Ammon's horn (tissue), 1 donor: ENCODE data around the gene PPP3CA.
A peak's percentile ranks its signal among the peaks of the same experiment; 100 is the strongest.

ENCODE experiments used
- DNase-seq: peaks from one replicate; pipeline ENCODE4 v3.0.0-alpha.2; 2016; ENCODE audit warnings: low spot score

The PPP3CA gene

GRCh38 chr4:101347267-101347556, at the start of gene PPP3CA:
PPP3CA (minus strand) TSS chr4:101347526.
- no peak for DNase-seq

GRCh38 chr4:101393256-101393655, 45.9 kb upstream of the PPP3CA start:
- no peak for DNase-seq

GRCh38 chr4:101370663-101371210, 23.4 kb upstream of the PPP3CA start:
- no peak for DNase-seq

- no peak for DNase-seq
Observed at GRCh38 chr4:101367201-101367600, 19.9 kb upstream of the PPP3CA start.

- DNase-seq: no peak
Observed at GRCh38 chr4:101366331-101366730, 19.0 kb upstream of the PPP3CA start.

- no peak for DNase-seq
Observed at GRCh38 chr4:101357751-101358150, 10.4 kb upstream of the PPP3CA start.

DNA sequence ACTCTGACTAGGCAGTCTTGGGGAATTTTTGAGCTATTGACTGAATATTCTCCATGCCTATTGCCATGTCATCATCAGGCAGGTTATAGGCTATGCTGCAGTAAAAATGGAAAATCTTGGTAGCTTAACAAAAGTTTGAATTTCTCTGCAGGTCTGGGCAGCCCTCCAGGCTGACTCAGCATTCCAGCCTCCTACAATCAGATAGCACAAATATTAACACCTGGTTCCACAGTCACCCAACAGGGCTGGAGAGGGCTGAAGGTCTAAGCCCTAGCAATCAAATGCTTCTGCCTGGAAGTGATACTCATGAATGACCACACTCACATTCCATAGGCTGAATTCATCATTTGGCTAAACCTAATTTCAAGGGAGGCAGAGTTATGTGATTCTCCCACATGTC, 9.6 kb upstream of the PPP3CA start:
- DNase-seq: no peak

- DNase-seq: no peak
Observed at GRCh38 chr4:101355767-101356702, 8.7 kb upstream of the PPP3CA start.

DNA sequence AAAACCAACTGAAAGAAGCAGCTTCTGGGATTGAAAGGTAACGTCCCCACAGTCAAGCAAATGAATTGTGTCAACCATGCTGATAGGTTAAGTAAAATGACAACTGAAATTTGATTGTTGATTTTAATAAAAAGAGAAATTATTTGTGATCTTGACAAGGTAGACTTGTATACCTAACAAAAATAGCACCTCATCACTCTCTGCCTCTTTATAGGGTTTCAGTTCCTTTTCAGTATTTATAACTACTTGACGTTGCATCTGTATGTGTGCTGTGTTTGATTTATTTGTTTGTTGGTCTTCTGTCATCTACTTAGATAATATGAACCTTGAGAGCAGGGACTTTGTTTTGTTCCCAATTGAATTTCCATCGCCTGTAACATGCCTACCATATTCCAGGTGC, 7.9 kb upstream of the PPP3CA start:
- no peak for DNase-seq

- DNase-seq: no peak
Observed at GRCh38 chr4:101349801-101350064, 2.4 kb upstream of the PPP3CA start.

- peak; percentile 53 for DNase-seq
Observed at GRCh38 chr4:101348995-101349800, 1.9 kb upstream of the PPP3CA start.

DNA sequence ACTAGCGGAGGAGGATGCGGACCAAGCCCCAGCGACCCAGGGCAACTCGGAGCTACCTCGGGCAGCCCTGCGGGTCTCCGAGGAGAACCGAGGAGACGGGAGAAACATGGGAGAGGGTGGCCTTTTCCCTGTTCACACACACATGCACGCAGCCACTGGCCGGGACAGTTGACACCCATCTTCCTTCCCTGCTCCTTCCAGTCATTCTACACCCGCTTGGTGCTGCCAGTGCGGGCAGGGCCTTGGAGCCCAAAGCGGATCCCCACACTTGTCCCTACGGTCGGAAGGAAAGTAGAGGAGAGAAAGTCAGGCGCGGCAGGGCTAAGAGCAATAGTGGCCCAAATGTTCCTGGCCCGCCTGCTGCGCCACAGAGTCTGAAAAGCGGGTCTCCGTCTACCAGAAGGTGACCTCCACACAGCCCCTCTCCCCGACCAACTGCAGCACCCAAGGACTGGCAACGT, 1.1 kb upstream of the PPP3CA start:
- DNase-seq: no peak

DNA sequence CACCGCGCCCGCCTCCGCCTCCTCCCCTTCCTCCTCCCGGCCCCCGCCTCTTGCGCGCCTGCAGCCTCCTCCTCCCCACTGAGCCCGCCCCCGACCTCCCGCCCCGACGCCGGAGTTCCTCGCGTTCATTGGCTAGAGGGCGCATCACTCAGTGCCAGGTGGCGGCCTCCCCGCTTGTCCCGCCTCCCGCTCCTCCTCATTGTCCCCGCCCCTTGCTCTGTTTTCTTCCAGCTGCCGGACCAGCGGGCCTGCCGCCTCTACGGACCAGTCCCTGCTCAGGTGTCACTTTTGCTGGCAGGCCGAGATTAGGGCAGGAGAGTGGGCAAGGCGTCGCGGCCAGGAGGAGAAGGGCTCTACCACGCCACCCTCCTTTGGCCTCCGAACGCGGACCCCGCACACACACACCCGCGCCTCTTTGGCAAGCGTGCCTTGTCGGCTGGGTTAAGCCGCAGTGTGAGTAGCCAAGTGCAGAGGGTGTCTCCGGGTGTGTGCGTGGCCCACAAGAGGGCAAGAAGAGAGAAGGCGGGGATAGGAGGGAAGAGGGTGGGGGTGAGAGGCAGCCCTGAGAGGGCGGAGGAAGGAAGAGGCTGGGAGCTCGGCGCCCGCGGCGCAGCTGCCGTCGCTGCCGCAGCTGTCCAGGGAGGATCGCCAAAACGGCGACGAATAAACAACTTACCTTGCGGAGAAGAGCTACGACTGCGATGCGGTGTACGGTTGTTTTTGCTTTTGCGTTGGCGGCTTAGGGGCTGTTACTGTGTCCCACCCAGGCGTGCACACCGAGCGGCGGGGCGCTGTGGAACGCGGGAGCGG, 436 bp upstream of the PPP3CA start:
- peak; percentile 99 for DNase-seq

GRCh38 chr4:101346351-101347266, 717 bp downstream of the PPP3CA start:
- peak; percentile 59 for DNase-seq

DNA sequence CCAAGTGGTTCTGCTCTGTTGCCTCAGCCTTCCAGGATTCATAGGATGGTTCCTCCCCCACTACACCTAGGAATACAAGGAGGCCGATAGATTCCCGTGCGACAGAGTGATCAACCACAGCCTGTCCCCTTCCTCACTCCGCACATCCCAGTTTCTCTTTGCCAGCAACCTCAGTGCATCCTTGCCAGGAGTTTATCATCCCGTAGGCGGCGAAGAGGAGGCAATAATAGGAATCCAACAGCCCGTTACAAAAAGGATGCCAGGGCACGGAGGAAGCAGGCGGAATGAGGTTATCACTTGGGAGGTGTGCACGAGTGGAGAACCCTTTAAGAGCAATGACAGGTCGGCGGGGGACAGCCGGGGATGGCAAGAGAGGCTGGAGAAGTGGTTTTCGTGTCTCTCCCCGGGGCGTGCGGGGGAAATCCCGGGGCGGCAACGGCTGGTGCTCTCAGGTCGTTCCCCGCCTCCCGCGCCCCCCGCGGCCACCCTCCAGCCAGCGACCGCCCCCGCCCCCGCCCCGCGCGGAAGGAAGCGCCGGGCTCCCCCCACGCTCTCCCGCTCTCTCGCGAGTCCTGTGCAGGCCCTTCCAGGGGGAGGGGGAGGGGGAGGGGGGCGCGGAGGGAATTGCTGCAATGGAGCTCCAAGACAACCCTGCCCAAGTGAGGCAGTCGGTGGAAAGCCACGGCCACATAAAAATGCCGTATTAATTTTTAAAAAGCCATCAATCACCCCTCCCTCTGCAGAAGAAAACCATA, 1.6 kb downstream of the PPP3CA start:
- peak; percentile 53 for DNase-seq

- no peak for DNase-seq
Observed at GRCh38 chr4:101345271-101345595, 2.1 kb downstream of the PPP3CA start.

DNA sequence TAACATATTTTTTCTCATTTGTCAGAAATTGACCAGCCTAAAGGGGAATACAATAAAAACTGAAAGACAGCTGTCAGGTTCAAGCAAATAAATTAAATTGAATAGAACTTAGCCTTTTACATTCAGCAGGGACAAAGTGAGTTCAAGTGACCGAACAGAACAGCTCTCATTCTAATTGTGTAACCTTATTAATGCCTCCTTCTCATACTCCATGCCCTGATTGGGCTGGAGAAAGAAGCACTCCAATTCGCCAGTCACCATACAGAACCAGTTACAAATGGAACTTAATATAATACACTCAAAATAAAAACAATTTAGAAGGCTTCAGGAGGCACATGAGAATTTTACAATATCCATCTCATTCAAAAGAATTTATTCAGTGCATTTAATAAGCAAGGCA, 8.0 kb downstream of the PPP3CA start:
- DNase-seq: no peak

- DNase-seq: no peak
Observed at GRCh38 chr4:101337688-101338087, 9.6 kb downstream of the PPP3CA start.

DNA sequence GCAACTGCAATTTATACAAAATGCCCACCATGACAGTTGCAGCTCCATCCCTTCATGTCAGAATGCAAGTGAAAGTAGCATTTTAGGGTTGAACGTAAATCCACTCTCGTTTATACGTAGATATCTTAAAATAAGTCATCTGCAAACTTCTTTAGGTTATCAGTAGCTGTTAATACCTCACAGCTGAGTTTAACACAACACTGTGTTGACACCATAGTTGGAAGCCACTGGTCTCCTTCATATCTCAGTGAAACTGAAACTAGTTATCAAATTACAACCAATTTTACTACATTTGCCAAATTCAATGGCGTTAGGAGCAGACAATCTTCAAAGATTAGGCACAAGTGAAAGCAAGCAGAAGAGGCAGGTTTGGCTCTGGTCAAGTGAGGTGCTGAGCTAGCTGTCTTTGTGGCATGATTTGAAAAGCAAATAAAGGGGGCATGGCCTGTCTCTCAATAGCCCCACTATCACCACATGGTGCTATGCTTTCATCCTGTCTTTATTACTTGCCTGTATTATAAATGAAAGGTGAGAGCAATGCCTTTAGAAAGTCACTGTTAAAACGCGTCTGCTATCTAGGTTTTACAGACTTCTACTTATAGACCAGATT, 12.3 kb downstream of the PPP3CA start:
- DNase-seq: no peak

DNA sequence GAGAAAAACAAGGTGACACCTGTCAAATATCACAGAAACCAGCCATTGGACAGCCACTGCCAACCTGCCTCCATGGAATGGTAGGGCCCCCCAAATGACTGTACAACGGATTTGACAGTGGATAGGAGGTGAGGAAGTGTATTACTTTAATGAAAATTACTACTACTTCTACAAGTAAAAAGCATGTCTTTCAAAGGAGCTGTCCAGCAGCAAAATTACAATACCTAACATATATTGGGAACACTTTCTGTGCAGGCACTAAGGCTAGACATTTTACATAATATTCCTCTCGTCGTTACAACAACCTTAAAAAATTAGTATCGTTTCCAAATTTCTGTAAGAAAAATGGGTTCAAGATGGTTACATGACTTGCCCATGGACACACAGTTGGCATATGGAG, 14.9 kb downstream of the PPP3CA start:
- no peak for DNase-seq
